ENCODE results near the gene CASKIN2. TPM values are rescaled to one million over a fixed set of nuclear protein-coding genes. Genes with fewer than 3 reads are reported as not detected.

CASKIN2 gene
- total and polyA plus RNA-seq, 10 of the 15 experiments (the other 5 are each of a cell fraction or from before 2014, with no cell fraction given): 0.02 to 2.7 (median 0.44) TPM; not detected in 1

- no peak for TF ChIP-seq CHD2 (IDR thresholded peaks at IDR 0.05; ENCODE audit: borderline replicate concordance, low read depth, low read length)
Observed at GRCh38 chr17:75468779-75469373, 46.5 kb downstream of the CASKIN2 start (continued).

DNA sequence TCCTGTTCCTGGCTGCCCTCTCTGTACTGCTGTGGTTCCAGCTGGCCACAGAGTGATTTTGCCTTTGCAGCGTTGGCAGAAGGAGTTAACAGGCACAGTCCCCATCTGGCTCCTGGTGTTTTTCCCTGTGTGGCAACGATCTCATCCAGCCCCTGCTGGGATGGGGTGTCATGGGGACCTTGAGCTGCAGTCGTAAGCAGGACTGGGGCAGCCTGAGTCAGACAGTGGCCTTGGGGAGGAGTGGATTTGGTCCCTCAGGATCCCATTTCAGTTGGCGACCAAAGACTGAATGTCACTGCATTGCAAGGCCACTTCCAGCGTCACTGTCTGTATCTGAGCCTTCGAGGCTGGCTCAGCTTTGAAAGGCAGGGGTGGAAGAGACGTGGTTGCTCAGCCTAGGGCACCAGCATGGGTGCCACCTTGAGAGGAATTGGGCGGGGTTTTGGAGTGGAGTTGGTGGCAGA lies 47.0 kb downstream of the CASKIN2 start:
- Histone ChIP-seq H3K36me3 (ENCODE audit: control insufficient read depth in 2 of 2, insufficient read depth in 2 of 2, low read length in 1 of 2) (peaks cover 4 to 9% of the 10 kb centered on the region in 2 experiments; a peak in 3 of 4 replicates), H2AFZ (ENCODE audit: control insufficient read depth, low read depth, low read length) (no peak overlapping the region), H3K27me3 (replicated peaks in 1 of 2; ENCODE audit: control insufficient read depth in 2 of 2, insufficient read depth in 2 of 2, low read length in 1 of 2) (no peaks in the 10 kb centered on the region), H3K4me2 (ENCODE audit: control insufficient read depth, insufficient read depth) (no peak overlapping the region), H3K9me3 (replicated peaks; ENCODE audit: control insufficient read depth, insufficient read depth, low read length) (no peaks in the 10 kb centered on the region), H3K4me1 (ENCODE audit: control insufficient read depth, insufficient read depth, low read length) (no peaks in the 10 kb centered on the region), H3K27ac (ENCODE audit: control insufficient read depth, insufficient read depth) (no peak overlapping the region), H3K9ac (ENCODE audit: control insufficient read depth, insufficient read depth, low read length) (no peak overlapping the region), H3K79me2 (ENCODE audit: control insufficient read depth, insufficient read depth, low read length) (no peaks in the 10 kb centered on the region), H3K4me3 (no peak overlapping the region), H4K20me1 (ENCODE audit: control insufficient read depth, insufficient read depth) (no peaks in the 10 kb centered on the region)
- ChIA-PET SMC1A (ENCODE audit: uncharacterized antibody, unreplicated experiment) (no interaction called here), POLR2A (no interaction called here), RAD21 (ENCODE audit: unreplicated experiment) (no interaction called here), CTCF (interaction anchor here (0.7 kb wide), 1 partner anchor 12 kb away, joined by 3 read pairs; no protein-coding TSS in a partner anchor)
- in situ Hi-C loops (cut with MboI): no loop called here
- TF ChIP-seq BRCA1 (IDR thresholded peaks at IDR 0.05; ENCODE audit: low read depth, low read length): no peak
- TF ChIP-seq SPI1 (IDR thresholded peaks at IDR 0.05; ENCODE audit: borderline replicate concordance, insufficient read depth, low read depth, low read length): no peak
- FAIRE-seq (no peak), ATAC-seq (no peak), DNase-seq (ENCODE audit: low read depth, low spot score) (no peak)
- intact Hi-C loops (cut with micrococcal nuclease; ENCODE audit: unreplicated experiment): no loop called here
- BruUV-seq (replicated peaks): no TSS peak
- 89% methylated on average over 8 of the region's 8 CpGs for WGBS (ENCODE audit: insufficient coverage, insufficient replicate concordance, low lambda C conversion rate, missing lambda C conversion rate)

DNA sequence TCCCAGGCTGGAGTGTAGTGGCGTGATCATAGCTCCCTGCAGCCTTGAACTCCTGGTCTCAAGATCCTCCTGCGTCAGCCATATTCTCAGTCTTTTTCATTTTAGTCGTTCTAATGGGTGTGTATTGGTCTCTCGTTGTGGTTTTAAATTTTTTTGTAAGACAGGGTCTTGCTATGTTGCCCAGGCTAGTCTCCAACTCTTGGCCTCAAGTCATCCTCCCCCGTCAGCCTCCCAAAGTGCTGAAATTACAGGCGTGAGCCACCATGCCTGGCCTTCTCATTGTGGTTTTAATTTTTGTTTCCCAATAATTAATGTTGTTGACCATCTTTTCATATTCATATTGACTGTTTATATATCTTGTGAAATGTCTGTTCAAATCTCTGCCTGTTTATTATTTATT lies 50.3 kb downstream of the CASKIN2 start:
- Histone ChIP-seq H3K4me2 (ENCODE audit: control insufficient read depth, insufficient read depth) (no peak overlapping the region), H3K79me2 (ENCODE audit: control insufficient read depth, insufficient read depth, low read length) (no peaks in the 10 kb centered on the region; the same call in 1 of the 2 replicates), H3K36me3 (ENCODE audit: control insufficient read depth in 2 of 2, insufficient read depth in 2 of 2, low read length in 1 of 2) (no peaks in the 10 kb centered on the region), H3K9ac (ENCODE audit: control insufficient read depth, insufficient read depth, low read length) (no peak overlapping the region), H3K9me3 (replicated peaks; ENCODE audit: control insufficient read depth, insufficient read depth, low read length) (no peaks in the 10 kb centered on the region), H3K27ac (ENCODE audit: control insufficient read depth, insufficient read depth) (no peak overlapping the region), H3K4me1 (ENCODE audit: control insufficient read depth, insufficient read depth, low read length) (peaks cover 6% of the 10 kb centered on the region), H4K20me1 (ENCODE audit: control insufficient read depth, insufficient read depth) (no peaks in the 10 kb centered on the region), H2AFZ (ENCODE audit: control insufficient read depth, low read depth, low read length) (no peak overlapping the region), H3K27me3 (replicated peaks in 1 of 2; ENCODE audit: control insufficient read depth in 2 of 2, insufficient read depth in 2 of 2, low read length in 1 of 2) (no peaks in the 10 kb centered on the region), H3K4me3 (no peak overlapping the region)
- in situ Hi-C loops (cut with MboI) (no loop called here), intact Hi-C loops (cut with micrococcal nuclease; ENCODE audit: unreplicated experiment) (no loop called here)
- RAD21 ChIA-PET (ENCODE audit: unreplicated experiment): interaction anchor here (0.7 to 1.5 kb wide), 4 partner anchors 9 to 136 kb away, joined by 3 to 4 read pairs (median 3); partner anchors contain the start of gene TMEM94
- no TSS peak for BruUV-seq (replicated peaks)
- CTCF ChIA-PET: interaction anchor here (0.7 to 2.1 kb wide), 4 partner anchors 9 to 171 kb away, joined by 3 to 7 read pairs (median 4); partner anchors contain the start of gene TMEM94
- SMC1A ChIA-PET (ENCODE audit: uncharacterized antibody, unreplicated experiment): interaction anchor here (1.6 kb wide), 1 partner anchor 9 kb away, joined by 3 read pairs; the partner anchor contains the start of gene TMEM94
- no peak for DNase-seq (ENCODE audit: low read depth, low spot score)
- POLR2A ChIA-PET: interaction anchor here (0.6 to 1.7 kb wide), 4 partner anchors 9 to 78 kb away, joined by 3 to 8 read pairs (median 4); partner anchors contain the start of gene TMEM94
- ATAC-seq: no peak
- FAIRE-seq: no peak
- 88% methylated on average over 6 of the region's 6 CpGs for WGBS (ENCODE audit: insufficient coverage, insufficient replicate concordance, low lambda C conversion rate, missing lambda C conversion rate)
- TF ChIP-seq TAF1 (IDR thresholded peaks at IDR 0.05; ENCODE audit: borderline replicate concordance, low read depth, low read length): no peak
- no peak for TF ChIP-seq EZH2 (IDR thresholded peaks at IDR 0.05; ENCODE audit: borderline replicate concordance, control insufficient read depth, low read depth, low read length)
- no peak for TF ChIP-seq HCFC1 (IDR thresholded peaks at IDR 0.05; ENCODE audit: low read length)
- no peak for TF ChIP-seq PAX8 (IDR thresholded peaks at IDR 0.05)
- TF ChIP-seq PAX5 (IDR thresholded peaks at IDR 0.05; ENCODE audit: borderline replicate concordance, low read depth, low read length): no peak
- no peak for TF ChIP-seq HDAC6 (IDR thresholded peaks at IDR 0.05; ENCODE audit: unreplicated experiment)
- TF ChIP-seq RCOR1 (conservative IDR thresholded peaks at IDR 0.05; ENCODE audit: low read depth, low read length): no peak
- TF ChIP-seq YBX1 (IDR thresholded peaks at IDR 0.05): no peak

All from GM12878 (cell line).